ENCODE measurements around the gene CD82.

GRCh38 chr11:44637487-44637886 lies 72.0 kb downstream of the CD82 start:
- TF ChIP-seq, protein P1, sequence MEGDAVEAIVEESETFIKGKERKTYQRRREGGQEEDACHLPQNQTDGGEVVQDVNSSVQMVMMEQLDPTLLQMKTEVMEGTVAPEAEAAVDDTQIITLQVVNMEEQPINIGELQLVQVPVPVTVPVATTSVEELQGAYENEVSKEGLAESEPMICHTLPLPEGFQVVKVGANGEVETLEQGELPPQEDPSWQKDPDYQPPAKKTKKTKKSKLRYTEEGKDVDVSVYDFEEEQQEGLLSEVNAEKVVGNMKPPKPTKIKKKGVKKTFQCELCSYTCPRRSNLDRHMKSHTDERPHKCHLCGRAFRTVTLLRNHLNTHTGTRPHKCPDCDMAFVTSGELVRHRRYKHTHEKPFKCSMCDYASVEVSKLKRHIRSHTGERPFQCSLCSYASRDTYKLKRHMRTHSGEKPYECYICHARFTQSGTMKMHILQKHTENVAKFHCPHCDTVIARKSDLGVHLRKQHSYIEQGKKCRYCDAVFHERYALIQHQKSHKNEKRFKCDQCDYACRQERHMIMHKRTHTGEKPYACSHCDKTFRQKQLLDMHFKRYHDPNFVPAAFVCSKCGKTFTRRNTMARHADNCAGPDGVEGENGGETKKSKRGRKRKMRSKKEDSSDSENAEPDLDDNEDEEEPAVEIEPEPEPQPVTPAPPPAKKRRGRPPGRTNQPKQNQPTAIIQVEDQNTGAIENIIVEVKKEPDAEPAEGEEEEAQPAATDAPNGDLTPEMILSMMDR (IDR thresholded peaks at IDR 0.05; ENCODE audit: insufficient read depth, low read length, poor library complexity, severe bottlenecking) = no peak
- no peak for TF ChIP-seq EZH2phosphoT487 (conservative IDR thresholded peaks at IDR 0.05; ENCODE audit: low read length)

Measured in SU-DHL-6 (cell line).